PC-9 (cell line): ENCODE data around the gene EHMT1.

Experiments
- EZH2 ChIP-seq: fragments of 200-600 bp; sonication (generic); IDR thresholded peaks from 2 replicates; pipeline ENCODE4 v1.8.0; 2017; ENCODE audit warnings: antibody characterized with exemption, low read depth
- TF ChIP-seq, protein P1 (sequence below): fragments of 200-600 bp; sonication (generic); conservative IDR thresholded peaks from 2 replicates; pipeline ENCODE4 v1.6.1; 2017; ENCODE audit warnings: mixed run types, antibody characterized with exemption, mild to moderate bottlenecking, moderate library complexity

DNA sequence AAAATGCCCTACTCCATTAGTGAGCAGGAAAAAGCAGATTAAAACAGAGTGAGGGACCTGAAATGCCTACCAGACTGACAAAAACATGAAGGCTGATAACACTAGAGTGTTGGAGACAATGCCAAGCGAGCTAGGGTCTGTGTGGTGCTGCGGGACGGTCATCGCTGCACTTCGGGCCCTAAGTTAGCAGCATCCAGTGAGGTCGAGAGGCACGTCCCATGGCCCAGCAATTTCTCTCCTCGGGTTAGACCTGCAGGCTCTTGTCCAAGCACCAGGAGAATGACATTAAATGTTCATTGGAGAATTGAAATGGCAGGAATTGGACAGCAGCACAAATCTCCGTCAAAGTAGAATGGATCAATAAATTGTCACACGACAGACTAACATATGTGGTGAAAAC lies 253.5 kb downstream of the EHMT1 start:
- TF ChIP-seq, protein P1, sequence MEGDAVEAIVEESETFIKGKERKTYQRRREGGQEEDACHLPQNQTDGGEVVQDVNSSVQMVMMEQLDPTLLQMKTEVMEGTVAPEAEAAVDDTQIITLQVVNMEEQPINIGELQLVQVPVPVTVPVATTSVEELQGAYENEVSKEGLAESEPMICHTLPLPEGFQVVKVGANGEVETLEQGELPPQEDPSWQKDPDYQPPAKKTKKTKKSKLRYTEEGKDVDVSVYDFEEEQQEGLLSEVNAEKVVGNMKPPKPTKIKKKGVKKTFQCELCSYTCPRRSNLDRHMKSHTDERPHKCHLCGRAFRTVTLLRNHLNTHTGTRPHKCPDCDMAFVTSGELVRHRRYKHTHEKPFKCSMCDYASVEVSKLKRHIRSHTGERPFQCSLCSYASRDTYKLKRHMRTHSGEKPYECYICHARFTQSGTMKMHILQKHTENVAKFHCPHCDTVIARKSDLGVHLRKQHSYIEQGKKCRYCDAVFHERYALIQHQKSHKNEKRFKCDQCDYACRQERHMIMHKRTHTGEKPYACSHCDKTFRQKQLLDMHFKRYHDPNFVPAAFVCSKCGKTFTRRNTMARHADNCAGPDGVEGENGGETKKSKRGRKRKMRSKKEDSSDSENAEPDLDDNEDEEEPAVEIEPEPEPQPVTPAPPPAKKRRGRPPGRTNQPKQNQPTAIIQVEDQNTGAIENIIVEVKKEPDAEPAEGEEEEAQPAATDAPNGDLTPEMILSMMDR: no peak
- TF ChIP-seq EZH2: no peak
